Epidermal melanocyte (primary cell): ENCODE results near the gene ETF1.
"Not testable (repeated sequence)": the region's sequence is repeated elsewhere in the genome, so short reads cannot be mapped to it uniquely, and the experiment has no call there.

Experiments
- DNase-seq: peaks from one replicate; pipeline ENCODE4 v3.0.0; 2011; ENCODE audit warnings: low spot score; ENCODE audit not compliant: insufficient read length

The ETF1 gene

DNA sequence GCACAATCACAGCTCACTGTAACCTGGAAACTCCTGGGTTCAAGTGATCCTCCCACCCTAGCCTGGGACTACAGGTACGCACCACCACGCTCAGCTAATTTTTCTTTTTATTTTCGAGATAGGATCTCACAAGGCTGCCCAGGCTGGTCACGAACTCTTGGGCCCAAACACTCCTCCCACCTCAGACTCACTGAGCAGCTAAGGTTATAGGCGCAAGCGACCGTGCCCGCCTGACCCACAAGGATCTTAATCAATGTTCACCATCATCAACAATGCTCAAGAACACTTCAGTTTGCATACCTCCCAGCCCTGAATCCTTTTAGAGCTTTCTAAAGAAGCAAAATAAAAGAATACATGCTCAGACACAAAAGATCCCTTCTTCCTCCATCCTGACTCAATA is 13.2 kb downstream of the ETF1 start:
- DNase-seq, result no peak

- no peak for DNase-seq
Observed at GRCh38 chr5:138528744-138529469, 14.1 kb downstream of the ETF1 start.

- no peak for DNase-seq
Observed at GRCh38 chr5:138528208-138528607, 14.8 kb downstream of the ETF1 start.

GRCh38 chr5:138527170-138527569 is 15.9 kb downstream of the ETF1 start:
- no peak for DNase-seq

- DNase-seq, result no peak
Observed at GRCh38 chr5:138523406-138523805, 19.6 kb downstream of the ETF1 start.

DNA sequence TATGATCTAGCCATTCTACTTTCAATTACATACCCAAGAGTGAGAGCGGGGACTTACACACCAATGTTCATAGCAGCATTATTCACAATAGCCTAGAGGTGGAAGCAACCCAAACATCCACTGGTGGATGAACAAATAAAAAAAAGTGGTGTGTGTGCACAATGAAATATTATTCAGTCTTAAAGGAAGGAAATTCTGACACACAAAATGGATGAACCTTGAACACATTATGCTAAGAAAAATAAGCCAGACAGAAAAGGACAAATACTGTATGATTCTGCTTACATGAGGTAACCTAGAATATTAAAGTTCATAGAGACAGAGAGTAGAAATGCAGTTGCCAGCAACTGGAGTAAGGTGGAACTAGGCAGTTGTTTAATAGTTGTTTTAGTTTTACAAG is 22.1 kb downstream of the ETF1 start:
- no peak for DNase-seq

DNA sequence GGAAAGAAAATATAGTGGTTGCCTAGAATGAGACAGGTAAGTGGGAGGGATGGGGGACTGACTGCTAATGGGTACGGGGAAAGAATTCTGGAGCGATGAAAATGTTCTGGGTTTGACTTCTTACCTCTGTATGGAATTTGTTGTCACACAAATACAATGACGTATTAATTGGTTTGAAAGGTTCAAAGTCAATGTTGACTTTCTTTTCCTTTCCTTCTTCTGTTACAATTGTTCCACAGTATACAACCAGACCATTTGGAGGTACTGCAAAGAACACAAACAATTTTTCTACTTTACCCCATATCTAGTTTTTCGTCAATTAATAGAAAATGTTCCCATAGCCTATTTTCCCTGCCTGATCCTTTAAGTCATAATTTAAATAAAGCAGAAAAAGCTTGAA is 25.6 kb downstream of the ETF1 start:
- no peak for DNase-seq

- no peak for DNase-seq
Observed at GRCh38 chr5:138515556-138516245, 27.3 kb downstream of the ETF1 start.

- DNase-seq, result no peak
Observed at GRCh38 chr5:138514021-138514420, 29.0 kb downstream of the ETF1 start.

DNA sequence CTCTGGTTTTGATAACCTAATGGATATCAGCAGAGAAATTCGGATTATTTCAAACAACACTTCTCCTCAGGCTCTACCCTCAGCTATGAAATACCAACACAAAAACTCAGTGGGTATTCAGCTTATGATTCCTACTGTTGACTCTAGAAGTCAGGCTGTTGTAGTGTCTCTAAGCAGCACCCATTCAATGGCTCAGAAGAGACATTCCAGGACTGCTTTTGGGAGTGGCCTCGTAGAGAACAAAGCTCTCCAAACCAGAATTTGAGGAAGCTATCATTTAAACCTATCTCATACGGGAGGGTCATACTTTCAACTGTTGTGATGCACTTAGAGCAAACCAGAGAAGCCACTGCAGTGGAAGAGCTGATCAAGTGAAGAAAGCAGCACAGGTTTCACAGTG is 34.1 kb downstream of the ETF1 start:
- no peak for DNase-seq

- DNase-seq, result not testable (repeated sequence)
Observed at GRCh38 chr5:138507485-138507884, 35.6 kb downstream of the ETF1 start.

- DNase-seq, result no peak
Observed at GRCh38 chr5:138506370-138507306, 36.4 kb downstream of the ETF1 start.

DNA sequence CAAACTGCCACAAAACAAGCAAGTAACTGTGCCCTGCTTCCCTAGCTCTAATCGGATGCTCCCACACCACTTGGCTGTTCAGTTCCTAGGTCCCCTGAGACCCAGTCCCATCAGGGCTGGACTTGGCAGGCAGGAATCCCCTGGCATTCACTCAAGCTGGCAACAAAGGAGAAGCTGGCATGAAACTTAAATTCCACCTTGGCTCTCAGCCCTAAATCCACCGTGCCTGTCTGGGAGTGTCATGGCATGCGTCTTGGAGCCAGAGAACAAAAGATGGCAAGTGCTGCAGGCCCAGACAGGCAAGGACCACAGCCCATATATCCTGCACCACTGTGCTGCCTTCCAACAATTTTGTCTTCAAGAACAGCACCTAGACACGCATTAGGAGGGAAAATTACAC is 38.2 kb downstream of the ETF1 start:
- no peak for DNase-seq

DNA sequence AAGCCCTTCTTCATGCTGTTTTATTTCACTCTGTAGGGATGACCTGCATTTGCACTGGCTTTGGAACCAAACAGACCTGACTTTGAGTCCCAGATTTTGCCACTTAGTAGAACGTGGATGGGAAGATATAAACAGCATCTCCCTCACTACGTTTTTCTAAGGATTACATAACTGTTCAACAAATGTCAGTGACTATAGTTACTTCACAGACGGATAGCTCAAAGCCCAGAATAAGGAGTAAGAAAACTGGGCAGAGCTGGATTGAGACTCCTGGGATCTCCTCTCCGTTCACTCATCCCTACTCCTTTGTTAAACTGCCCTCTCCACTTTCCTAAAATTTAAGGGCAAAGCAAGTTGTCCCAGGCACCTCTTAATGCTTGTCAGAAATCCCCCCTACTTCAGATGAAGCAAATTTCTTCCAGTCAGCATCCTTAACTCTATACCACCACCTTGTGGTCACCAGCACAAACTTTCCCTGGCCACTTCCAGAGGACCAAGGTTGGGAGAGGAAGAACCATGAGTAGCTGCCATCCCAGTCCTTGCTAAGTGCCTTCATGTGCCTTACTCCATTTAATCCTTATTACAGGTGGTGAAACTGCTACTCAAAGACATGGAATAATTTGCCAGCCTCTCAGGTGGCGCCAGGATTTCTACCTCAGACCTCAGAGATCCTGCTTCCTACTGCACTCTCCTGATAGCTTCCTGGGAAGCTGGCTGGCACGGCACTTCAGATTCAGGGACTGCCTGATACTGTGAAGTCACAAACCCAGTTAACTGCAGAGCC is 39.4 kb downstream of the ETF1 start:
- DNase-seq, result peak; percentile 73

DNA sequence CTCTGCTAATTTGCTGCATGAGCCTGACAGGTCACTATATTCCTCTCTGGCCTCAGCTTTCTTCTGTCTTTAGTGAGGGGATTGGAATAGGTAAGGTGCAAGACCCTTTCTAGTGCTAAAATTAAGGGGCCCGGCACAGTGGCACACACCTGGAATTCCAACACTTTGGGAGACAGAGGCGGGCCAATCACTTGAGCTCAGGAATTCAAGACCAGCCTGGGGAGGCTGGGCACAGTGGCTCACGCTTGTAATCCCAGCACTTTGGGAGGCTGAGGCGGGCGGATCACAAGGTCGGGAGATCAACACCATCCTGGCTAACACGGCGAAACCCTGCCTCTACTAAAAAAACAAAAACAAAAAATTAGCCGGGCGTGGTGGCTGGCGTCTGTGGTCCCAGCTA is 40.5 kb downstream of the ETF1 start:
- no peak for DNase-seq

DNA sequence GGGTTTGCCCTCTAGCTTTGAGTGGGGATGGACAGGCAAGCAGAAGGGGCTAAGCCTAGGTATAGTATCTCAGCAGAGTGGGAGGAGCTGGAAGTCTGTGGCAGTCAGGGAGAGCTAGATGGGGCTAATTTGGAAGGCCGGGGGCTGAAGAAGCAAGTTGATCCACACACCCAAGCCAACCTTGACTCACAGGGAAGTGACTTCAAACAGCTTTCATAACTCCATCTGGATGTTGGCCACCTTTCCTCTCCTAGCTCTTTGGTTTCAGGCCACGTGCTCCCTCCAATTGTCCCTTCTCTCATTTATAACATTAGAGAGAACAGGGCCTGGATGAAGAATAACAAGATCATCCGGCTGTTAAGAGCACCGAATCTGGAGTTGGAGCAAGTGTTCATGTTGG is 40.9 kb downstream of the ETF1 start:
- no peak for DNase-seq

- DNase-seq, result no peak
Observed at GRCh38 chr5:138498376-138498775, 44.7 kb downstream of the ETF1 start.

GRCh38 chr5:138495351-138495750 is 47.7 kb downstream of the ETF1 start:
- DNase-seq, result no peak

GRCh38 chr5:138492560-138493045 is 50.4 kb downstream of the ETF1 start:
- no peak for DNase-seq

- DNase-seq, result peak; percentile 79
Observed at GRCh38 chr5:138491669-138492559, 51.1 kb downstream of the ETF1 start.
